ENCODE results near the gene KLHL29.
A peak's percentile ranks its signal among the peaks of the same experiment; 100 is the strongest.

Gene KLHL29

DNA sequence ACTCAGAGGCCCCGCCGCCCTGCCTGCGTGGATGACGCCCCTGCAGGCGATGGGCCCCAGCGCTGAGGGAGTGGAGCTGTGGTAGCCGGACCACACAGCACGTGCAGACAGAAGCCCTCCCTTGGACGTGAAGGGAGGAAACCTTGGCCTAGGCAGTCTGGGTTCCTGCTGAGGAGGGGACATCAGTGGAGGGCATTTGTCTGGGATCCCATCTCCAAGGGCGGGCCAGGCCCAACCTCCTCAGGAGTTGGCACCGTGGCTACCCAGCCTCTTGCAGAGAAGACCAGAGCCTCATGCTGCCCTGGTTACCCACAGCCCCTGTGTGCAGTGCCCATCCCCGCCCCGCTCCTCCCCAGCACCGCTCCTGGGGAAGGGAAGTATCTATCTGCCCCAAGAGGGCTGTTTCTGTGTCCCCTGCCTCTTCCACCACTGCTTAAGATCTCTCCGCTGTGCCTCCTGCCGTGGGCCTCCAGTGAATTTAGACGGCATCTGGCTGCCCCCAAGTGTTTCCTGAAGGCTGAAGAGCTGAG, 241.8 kb downstream of the KLHL29 start:
- no peak for DNase-seq

DNA sequence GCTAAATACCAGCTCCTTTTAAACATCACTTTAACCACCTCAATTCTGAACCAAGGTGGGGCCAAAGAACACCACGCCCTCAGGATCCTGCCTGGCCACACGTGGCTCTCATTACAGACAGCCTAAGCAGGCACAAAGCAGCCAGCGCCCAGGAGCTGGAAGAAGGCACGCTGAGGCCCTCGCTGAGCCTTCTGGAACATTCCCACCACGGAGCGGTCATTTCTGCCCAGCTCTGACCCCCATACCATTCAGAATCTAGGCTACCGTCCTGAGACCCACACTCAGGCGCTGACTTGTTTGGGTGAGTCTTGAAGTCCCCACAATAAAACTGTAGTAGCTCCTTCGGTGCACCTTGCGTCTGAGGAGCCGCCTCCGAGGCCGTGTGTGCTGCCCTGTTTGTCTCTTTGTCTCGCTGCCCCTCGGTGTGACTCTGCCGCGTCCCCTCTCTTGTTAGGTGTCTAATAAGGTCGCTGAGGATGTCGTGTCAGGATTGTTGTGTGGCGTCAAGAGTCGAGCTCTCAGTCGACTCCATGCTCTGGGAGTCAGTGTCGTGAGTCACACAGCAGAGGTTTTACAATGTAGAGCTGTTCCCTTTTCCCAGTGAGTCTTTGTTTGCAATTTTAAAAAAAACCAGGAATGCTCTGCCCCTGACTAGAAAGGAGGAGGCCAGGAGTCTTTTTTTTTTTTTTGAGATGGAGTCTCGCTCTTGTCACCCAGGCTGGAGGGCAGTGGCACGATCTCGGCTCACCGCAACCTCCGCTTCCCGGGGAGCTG, 242.4 kb downstream of the KLHL29 start:
- DNase-seq = peak in 3 of 56 donors; percentile 7 to 29 (median 13)

DNA sequence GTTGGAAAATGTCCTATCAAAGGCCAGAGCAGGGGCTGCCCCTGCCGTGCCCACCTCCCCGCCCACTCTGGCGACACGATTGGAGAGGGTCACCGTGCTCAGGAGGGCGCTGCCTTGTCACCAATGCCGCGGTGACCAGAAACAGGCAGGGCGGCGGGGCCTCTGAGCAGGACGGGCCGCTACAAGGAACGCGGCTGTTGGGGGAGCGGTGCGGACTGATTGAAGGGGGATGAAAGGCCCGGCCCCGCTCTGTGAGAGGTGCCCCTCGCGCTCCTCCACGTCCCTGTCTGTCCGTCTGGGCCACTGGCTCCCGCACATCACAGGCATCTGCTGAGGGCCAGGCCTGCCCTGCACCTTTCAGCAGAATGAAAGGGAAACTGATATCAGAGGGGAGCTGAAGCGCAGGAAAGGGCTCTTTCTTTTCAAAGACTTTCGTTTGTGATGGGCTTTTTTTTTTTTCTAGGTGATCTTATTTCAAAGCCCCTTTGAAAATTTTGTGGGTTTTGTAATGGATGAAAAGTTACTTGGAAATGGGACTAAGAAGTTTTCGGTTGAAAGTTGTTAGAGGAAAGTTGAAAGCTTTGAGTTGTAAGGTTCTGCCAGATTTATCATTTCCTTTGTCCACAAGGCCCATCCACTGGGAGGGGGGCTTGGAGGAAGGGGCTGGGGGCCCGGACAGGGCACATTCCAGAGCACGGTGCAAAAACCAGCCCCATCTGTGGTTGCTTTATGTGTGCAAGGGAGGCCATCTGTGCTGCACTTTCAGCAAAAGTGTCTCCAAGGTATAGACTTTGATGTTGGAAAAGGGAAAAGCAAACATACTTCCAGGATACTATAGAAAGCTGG, 244.2 kb downstream of the KLHL29 start:
- DNase-seq = no peak

DNA sequence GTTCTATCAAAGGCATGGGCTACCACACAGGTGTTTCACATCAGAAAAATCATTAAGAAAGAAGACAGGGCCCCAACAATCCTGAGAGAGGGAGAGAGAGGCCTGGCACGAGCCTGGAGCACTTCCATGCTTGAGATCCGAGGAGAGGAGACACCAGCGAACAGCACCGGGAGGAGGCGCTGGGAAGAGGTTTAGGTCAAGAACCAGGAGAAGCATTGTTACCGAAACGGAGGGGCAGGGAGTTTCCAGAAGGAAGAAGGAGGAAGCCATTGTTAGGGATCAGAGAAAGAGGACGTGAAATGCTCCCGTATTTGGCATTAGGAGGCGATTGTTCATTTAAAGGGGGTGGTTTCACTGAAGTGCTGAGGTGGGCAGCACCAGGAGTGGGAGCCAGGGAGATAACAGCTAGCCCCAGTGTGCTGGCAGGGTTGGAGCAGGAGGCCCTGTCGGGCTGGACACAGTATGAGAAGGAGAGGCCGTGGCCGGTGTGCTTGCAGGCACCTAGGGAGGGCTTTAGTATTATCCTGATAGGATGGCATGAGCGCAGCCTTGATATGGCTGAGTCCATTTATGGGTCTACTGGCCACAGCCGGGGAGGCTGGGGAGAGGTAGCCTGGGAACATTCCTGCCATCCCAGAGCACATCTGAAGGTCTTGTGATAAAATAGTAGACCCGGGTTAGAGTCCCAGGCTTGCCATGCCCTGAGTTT, 244.9 kb downstream of the KLHL29 start:
- DNase-seq = no peak

DNA sequence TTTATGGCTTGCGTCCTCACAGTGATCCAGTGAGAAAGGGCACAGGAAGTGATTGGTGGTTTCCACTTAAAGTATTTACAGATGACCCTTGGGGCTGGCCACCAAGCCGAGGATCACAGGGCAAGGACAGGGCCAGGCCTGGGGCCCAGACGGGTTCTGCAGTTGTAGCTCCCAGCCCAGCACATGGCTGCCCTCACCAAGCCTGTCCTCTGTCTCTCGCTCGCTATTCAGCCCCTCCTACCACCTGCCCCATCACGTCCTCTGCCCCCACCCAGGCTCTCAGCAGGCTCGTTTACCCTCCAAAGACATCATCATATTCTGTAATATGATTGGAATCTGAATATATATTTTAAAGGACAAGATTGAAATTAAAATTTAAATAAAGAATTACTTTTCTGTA, 246.0 kb downstream of the KLHL29 start:
- no peak for DNase-seq

DNA sequence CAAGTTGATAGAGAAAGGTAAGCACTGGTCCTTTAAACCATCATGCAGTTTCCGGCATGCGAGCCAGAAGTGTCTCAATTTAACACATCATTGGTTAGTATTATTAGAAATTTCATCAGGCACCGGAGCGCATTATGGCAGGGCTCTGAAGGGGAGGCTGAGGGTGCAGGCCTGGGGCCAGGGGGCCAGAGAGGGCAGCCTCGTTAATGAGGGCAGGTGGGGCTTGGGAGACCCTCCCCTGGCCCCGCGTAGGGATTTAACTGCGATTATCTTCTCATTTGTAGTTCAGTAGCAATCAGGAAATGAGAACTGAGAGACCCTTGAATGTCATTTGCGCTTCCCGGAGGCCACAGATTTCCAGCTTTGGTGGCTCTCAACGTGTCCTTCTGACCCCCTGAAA, 246.4 kb downstream of the KLHL29 start:
- DNase-seq = no peak

DNA sequence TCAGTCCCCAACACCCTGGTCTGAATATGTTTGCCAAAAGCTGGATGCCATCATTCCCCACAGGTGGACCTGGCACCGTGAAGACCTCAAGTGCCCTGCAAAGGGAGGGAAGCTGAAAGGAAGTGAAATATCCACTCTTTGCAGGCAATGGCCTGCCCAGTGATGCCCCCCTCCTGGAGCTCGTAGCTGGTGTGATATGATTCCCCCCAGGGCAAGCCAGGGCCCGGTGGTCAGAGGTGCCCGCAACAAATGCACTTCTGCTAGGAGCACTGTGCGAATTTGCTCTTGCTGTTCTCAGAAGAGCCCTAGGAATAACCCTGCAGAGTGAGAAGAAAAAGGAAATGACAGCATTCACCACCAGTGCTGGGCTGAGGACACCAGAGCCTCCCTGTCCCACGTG, 247.4 kb downstream of the KLHL29 start:
- DNase-seq = no peak

DNA sequence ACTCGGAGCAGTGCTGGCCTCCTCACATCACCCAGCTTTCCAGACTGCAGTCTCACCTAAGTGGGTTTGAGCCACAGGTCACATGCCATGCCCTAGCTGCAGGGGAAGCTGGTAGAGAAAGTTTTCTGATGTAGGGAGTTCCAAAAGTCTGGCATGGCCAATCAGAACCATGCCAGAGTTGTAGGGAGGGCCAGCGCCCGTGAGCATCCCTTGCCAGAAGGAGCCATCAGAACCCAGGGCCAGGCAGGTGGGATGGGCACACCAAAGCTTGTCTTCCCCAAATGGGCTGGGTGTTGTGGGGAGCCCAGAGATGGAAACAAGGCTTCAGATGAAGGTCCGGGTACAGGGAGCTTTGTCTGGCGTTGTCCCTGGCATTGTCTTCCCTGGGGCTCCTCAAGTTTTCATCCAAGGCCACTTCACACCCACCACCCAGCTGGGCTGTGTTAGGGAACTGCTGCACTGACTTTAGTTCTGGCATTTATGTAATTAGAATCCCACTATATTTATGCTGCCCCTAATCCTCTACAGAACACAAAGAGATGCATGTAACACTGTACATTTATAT, 247.9 kb downstream of the KLHL29 start:
- DNase-seq = no peak

DNA sequence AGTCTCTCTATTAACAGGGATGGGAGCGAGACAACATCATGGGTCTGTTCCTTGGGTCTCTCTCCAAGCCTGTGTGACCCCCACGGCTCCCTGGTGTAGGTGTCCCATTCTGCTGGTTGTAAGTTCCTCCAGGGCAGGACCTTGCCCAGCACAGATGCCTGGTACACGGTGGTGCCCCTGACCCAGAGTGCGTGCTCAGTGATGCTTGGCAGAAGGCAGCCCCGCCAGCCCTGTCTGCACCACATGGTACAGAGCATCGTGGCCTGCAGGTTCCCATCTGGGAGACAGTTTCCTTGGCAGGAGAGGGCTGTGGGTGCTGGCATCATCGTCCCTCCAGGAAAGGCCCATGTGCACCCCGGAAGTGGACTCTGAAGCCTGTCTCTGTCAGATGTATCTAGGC, 249.0 kb downstream of the KLHL29 start:
- DNase-seq = no peak

DNA sequence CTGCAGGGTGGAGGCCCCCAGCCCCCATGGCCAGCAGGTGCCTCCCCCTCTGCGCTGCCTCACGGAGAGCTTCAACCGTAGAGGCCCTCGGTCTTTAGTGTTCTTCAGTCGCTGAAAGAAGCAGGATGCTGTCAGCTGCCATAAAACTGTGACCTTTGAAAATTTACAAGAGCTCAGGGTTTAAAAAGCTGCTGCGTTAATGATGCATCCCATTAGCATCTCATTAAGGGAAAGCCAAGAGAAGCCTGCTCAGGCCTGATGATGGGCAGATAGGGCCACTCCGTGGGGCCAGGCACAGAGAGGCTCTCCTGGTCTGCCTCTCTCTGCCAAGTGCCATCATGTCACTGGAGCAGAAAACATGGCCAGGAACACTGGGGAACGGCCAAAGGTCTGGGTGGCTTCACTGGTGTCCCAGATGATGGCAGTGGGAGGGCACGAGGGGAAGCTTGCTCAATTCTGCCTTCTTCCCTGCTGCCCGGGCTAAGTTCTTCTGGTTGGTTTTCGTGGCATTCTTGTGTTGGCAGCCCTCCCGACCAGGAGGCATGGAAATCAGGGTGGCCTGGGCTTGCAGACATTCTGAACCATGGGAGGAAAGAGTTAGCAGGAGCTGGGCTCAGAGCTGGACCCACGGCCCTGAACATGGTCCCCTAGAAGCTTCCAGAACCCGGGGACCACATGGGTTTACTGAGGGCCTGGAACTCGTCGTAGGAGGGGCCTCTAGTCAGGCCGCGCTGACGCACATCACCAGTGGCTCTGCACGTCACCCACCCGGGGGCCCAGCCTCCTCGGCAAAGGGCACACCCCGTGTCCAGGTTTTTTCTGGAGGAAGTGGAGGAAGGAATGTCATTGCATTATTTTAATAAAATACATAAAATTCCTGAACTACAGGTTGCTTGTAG, 250.7 kb downstream of the KLHL29 start:
- no peak for DNase-seq

DNA sequence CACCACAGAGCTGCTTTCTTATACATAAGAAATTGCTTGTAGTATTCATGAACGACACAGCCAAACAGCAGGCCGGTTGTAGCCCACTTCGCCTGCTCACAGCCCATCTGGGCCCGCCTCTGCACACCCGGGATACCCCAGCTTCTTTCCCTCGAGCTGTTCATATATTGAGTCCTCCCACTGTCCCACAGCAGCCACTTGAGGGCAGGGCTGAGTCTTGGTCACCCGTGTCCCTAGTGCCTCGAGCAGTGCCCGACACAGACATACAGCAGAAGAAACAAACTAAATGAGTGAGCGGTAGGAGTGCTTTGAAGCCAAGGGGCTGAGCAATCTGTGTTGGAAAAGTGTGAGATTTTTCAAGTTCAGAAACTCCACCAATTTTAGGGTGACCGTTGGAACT, 251.4 kb downstream of the KLHL29 start:
- DNase-seq = no peak

DNA sequence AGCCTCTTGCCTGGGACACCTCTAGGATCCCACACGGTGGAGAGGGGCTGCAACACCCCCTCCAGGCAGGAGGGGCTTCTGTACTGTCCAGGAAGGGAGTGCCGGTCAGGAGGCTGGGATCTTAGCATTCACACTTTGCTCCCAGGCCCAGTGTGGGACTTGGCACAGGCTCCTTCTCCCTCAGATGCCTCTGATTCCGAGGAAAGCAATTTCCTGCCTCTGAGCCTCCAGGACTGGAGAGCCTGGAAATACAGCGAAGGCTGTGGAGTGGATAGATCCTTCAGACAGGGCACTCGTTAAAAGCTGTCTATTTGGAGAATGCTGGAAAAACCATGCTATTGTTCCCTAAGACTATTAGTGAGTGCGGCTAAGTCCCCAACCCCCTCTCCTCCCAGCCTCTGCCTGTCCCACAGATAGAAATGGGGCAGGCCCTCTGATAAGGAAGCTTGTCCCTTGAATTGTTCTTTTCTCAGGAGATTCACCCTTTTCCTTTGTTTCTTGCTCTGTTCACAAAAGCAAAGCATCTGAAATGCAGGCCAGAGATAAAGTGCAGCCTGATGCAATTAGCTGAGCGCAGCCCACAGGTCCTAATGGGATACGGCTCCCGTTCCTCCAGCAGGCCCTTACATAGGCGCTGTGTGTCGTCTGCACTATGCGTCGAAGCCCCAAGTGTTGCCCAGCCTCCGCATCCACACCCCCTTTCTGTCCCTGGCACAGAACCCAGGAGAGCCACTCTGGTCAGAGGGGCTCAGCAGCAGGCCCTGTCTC, 252.2 kb downstream of the KLHL29 start:
- DNase-seq = no peak

DNA sequence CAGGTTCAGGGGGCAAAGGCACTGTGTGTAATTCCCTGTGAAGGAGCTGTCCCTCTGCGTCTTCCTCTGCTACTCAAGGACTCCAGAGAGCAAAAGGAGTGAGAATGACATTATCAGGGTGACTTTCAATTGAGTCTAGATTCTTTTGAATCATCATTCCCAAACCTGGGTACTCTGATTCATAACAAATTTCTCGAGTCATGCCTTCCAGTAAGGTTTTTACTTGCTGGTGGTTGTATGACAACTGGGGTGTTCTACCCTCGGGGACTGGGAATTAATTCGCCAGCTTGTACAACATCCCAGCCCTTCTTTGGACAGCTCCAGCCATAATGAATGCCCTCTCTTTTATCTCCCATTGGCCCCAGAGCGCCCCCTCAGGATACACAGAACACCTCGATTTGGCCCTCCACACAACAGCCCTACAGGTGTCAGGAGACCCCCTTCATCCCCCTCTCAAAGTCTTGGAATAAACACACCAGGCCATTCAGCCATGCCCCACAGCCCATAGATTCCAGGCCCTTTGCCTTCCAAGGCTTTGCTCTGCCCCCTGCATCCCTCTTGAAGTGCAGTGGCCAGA, 254.5 kb downstream of the KLHL29 start:
- DNase-seq = no peak

DNA sequence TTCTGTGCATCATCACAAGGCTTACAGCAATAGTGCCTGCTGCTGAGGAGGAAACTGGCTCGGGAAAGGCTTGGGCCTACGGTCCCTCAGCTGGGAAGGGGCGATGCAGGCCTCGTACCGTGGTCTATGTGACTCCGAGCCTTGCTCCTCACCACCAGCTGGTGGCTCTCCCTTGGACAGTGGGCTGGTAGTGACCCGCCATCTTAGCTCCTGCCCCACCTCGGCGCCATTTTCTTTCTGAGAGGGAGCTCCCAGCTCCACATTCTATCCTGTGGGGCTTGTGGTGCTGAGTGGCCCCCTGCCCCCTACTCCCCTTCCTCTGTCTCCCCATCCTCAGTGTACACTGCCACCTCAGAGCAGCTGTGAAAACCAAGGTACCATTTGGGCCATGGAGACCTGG, 255.7 kb downstream of the KLHL29 start:
- DNase-seq = no peak

DNA sequence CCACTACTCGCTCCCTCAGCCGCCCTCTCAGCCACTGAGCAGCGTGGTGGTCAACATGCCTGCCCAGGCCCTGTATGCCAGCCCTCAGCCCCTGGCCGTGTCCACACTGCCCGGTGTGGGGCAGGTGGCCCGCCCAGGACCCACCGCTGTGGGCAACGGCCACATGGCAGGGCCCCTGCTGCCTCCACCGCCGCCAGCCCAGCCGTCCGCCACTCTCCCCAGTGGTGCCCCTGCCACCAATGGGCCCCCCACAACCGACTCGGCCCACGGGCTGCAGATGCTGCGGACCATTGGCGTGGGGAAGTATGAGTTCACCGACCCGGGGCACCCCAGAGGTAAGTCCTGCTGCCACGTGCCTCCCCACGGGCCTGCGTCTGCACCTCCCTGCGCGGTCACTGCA, 257.5 kb downstream of the KLHL29 start:
- DNase-seq = no peak

DNA sequence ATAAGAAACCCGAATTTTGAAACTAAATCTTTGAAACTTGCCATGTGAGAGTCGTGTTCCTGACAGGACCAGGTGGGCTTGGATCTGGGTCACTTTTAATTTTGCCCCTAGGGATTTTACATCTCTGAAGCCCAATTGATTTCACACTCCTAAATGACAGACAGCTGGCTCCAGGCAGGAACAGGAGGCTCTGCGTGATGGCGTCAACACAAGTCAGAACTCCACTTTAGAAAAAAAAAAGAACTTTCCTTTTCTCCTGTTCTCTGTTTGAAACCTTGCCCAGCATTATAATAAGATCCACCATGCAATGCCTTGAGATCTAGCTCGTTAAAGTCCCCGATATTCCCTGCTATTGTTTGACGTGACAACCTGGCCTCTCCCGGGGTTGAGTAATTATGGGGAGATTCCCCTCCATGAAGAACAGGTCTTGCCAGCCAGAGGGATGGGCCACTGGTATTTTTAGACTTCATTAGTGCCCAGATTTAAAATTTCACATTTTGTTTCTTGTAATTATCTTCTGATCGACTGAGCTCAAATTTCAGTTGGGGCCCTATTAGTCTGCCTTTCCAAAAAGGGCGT, 260.3 kb downstream of the KLHL29 start:
- no peak for DNase-seq

DNA sequence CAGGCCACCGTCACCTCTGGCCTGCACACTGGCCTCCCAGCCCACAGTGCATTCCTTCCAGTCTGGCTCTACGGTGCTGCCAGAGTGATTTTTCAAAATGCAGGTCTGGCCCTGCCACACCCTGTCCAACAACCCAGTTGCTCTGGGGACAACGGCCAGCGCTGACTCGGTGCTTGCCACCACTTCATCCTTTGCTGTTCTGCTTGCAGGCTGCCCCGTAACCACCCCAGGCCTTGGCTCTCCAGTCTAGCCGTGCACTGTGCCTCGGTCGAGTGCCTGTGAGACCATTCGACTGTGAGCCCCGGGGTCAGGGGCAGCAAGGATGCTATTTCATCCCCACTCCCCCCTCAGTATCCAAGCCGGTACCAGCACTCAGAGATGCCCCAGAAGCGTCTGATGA, 262.6 kb downstream of the KLHL29 start:
- DNase-seq = no peak

DNA sequence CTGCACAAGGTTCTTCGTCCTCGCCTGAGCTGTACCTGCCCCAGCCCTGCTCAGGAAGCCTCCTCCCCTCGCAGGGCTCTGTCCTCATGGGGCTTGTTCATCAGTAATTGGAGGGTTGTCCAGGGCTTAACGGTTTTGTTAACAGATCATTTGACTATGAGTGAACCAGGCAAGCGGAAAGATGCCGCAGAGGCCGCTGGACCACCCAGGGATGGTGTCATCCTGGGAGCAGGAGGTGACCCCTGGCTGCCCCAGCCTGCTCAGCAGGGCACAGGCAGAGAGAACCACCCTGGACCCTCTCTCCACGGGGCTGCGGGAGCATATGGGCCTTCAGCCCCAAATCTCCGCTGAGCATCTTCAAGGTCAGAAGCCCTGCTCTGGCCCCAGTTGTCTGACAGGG, 264.3 kb downstream of the KLHL29 start:
- DNase-seq = no peak

DNA sequence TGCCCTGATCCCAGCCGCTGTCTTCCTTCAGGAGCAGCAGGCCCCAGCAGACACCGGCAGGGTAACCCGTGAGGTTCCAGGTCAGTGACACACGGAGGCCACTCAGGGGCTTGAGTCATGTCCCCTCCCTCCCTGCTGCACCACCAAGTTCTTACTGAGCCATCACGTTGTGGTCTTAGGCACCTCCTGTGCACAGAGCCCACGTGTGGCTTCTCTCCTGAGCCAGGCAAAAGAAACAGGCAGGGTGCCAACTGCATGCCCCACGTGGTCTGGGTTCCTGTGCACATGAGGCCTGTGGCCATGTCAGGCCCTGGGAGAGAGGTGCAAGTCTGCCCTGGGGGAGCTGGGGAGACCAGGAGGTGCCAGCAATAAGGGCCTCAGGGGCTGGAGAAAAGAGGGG, 264.8 kb downstream of the KLHL29 start:
- DNase-seq = no peak

All from nucleus accumbens (tissue), 56 donors.